Glutamatergic neuron (in vitro differentiated cells): ENCODE results near the gene TEX22. TPM values are rescaled to one million over a fixed set of nuclear protein-coding genes. Genes with fewer than 3 reads are reported as not detected.
A peak's percentile ranks its signal among the peaks of the same experiment; 100 is the strongest.

Experiments used
- DNase-seq: peaks from one replicate; pipeline ENCODE4 v3.0.0; 2022
- H3K27ac Mint-ChIP-seq: one replicate; pipeline ENCODE4 v1.8.0; 2020; ENCODE audit warnings: mild to moderate bottlenecking, mixed read lengths, inconsistent platforms; ENCODE audit not compliant: unreplicated experiment
- H3K27me3 Mint-ChIP-seq: one replicate; pipeline ENCODE4 v1.8.0; 2020; ENCODE audit warnings: mild to moderate bottlenecking, moderate library complexity, mixed read lengths, inconsistent platforms; ENCODE audit not compliant: unreplicated experiment
- H3K36me3 Mint-ChIP-seq: one replicate; pipeline ENCODE4 v1.8.0; 2020; ENCODE audit warnings: mild to moderate bottlenecking, mixed read lengths, inconsistent platforms; ENCODE audit not compliant: unreplicated experiment
- H3K4me1 Mint-ChIP-seq: one replicate; pipeline ENCODE4 v1.8.0; 2020; ENCODE audit warnings: mild to moderate bottlenecking, low read depth, mixed read lengths, inconsistent platforms; ENCODE audit not compliant: unreplicated experiment
- H3K4me3 Mint-ChIP-seq: one replicate; pipeline ENCODE4 v1.8.0; 2020; ENCODE audit warnings: mild to moderate bottlenecking, mixed read lengths, inconsistent platforms; ENCODE audit not compliant: unreplicated experiment
- H3K9me3 Mint-ChIP-seq: one replicate; pipeline ENCODE4 v1.8.0; 2020; ENCODE audit warnings: mild to moderate bottlenecking, moderate library complexity, mixed read lengths, inconsistent platforms; ENCODE audit not compliant: unreplicated experiment
- CTCF ChIP-seq: fragments of 200-600 bp; sonication (generic); IDR thresholded peaks from one replicate; pipeline ENCODE4 v1.5.0; 2021; ENCODE audit not compliant: partially characterized antibody, unreplicated experiment
- total RNA-seq: library from RNA; stranded (reverse); fragmentation: NEBNext Ultra II Directional; extraction: Animal tissue kit (Norgen Biotek cat#: 25700); gene quantifications from one replicate; pipeline ENCODE4 v1.2.1, GENCODE V29; 2021; ENCODE audit not compliant: unreplicated experiment

TEX22 gene
- total RNA-seq, 1 donor from 2014 or later: 2.7 TPM

DNA sequence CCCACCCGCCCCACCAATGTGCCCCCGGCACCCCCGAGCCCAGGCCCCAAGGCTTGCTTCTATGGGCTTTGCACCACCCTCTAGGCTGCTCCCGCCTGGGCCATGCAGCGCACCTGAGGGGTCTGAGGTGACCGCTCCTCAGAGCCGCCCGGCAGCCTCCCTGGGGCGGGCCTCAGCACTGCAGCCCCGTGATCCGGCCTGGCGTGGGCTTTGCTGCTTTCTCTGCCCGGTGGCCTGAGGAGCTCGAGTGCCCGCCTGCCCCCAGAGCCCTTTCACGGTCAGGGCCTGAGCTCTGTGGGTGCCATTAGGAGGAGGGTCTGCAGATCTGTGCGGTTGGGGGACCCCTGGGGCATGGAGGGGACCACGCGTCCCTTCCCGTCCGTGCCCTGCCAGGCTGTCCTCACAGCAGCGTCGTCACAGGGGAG is 27.5 kb downstream of the TEX22 start:
- TF ChIP-seq CTCF: no peak
- Mint-ChIP-seq H3K4me1 (peaks cover 19% of the 10 kb centered on the region), H3K36me3 (peaks cover 12% of the 10 kb centered on the region), H3K27ac (no peak overlapping the region), H3K4me3 (peak overlapping the region; percentile 60), H3K9me3 (peaks cover 5% of the 10 kb centered on the region), H3K27me3 (peaks cover 3% of the 10 kb centered on the region)
- peak; percentile 18 for DNase-seq

DNA sequence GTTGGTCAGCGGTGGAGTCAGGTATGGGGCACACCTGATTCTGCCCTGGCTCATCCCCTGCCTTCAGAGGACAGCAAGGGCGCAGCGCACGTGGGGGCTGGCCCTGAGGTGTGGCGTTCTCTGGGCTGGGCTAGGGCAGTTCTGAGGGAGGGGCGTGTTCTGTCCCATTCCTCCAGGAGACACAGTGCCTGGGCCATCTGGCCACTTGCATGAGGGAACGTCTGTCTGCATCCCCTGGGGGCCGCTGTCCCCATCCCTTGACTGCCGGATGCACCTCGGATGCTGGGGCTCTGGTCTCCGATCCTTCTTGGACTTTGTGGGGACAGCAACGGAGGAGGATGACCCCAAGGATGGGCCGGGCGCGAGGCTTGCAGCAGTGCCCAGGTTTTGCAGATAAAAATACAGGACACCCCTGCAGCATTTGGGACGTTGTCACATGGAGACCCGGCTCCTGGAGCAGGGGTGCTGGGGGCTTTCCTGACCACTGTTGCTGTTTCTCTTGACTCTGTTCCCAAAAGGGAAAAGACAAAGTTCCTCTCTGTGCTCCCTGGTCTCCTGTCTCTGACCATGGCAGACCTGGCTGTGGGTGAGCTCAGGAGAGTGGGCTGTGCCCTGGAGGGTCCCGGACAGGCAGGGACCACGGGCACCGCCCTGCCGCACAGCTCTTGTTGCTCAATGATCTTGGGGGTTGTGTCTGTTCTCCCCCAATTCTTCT is 28.2 kb downstream of the TEX22 start:
- DNase-seq: peak; percentile 57
- Mint-ChIP-seq H3K4me1 (peaks cover 19% of the 10 kb centered on the region), H3K9me3 (peaks cover 4% of the 10 kb centered on the region), H3K4me3 (peak overlapping the region; percentile 60), H3K27me3 (peaks cover 3% of the 10 kb centered on the region), H3K27ac (peak overlapping the region; percentile 64), H3K36me3 (peaks cover 12% of the 10 kb centered on the region)
- no peak for TF ChIP-seq CTCF

- DNase-seq: no peak
- Mint-ChIP-seq H3K4me3 (no peak overlapping the region), H3K27me3 (peaks cover 3% of the 10 kb centered on the region), H3K36me3 (peaks cover 12% of the 10 kb centered on the region), H3K9me3 (peaks cover 4% of the 10 kb centered on the region), H3K27ac (peak overlapping the region; percentile 64), H3K4me1 (peaks cover 19% of the 10 kb centered on the region)
- no peak for TF ChIP-seq CTCF
Observed at GRCh38 chr14:105427412-105427811, 29.1 kb downstream of the TEX22 start.

GRCh38 chr14:105427936-105428485 is 29.7 kb downstream of the TEX22 start:
- Mint-ChIP-seq H3K27me3 (peaks cover 3% of the 10 kb centered on the region), H3K36me3 (peaks cover 12% of the 10 kb centered on the region), H3K27ac (no peak overlapping the region), H3K4me3 (no peak overlapping the region), H3K4me1 (peaks cover 15% of the 10 kb centered on the region), H3K9me3 (peaks cover 4% of the 10 kb centered on the region)
- TF ChIP-seq CTCF: no peak
- no peak for DNase-seq

DNA sequence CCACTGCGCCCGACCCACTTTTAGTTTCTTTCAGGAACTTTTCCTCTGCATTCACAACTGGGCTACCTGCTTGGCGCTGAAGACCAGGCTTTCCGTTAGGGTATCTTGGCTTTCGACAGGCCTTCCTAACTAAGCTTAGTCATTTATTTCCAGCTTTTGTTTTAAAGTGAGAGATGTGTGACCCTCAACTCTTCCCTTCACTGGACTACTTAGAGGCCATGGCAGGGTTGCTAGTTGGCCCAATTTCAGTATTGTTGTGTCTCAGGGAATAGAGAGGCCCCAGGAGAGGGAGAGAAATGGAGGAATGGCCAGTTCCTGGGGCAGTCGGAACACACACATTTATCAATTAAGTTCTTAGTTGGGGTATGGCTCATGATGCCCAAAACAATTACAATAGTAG is 31.7 kb downstream of the TEX22 start:
- H3K36me3 Mint-ChIP-seq: peaks cover 16% of the 10 kb centered on the region

More for the DNA sequence above, 31.7 kb downstream of the TEX22 start:
- no peak for DNase-seq
- H3K27ac Mint-ChIP-seq: no peak overlapping the region
- H3K4me3 Mint-ChIP-seq: no peak overlapping the region
- peaks cover 13% of the 10 kb centered on the region for H3K4me1 Mint-ChIP-seq
- no peak for TF ChIP-seq CTCF
- peaks cover 6% of the 10 kb centered on the region for H3K9me3 Mint-ChIP-seq
- H3K27me3 Mint-ChIP-seq: peaks cover 3% of the 10 kb centered on the region
